ENCODE results near the gene IGF2.

DNA sequence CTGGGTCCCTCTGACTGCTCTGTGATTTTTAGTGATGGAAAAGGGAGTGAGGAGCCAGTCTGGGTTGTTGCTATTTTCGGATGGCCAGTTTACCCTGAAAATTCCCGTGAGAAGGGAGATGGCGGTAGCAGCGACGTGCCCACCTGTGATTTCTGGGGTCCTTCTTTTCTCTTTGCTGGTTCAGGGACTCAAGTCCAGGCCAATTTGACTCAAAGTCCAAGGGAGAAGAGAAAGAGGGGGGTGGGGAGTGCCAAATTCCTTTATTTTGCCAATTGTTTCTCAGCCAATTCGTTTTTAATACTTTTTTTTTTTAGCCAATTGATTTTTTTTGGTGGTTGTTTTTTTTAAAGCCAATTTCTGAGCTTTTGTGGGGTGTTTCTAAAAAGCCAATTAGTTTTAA lies 6.9 kb downstream of the IGF2 start:
- TF ChIP-seq, protein P1, sequence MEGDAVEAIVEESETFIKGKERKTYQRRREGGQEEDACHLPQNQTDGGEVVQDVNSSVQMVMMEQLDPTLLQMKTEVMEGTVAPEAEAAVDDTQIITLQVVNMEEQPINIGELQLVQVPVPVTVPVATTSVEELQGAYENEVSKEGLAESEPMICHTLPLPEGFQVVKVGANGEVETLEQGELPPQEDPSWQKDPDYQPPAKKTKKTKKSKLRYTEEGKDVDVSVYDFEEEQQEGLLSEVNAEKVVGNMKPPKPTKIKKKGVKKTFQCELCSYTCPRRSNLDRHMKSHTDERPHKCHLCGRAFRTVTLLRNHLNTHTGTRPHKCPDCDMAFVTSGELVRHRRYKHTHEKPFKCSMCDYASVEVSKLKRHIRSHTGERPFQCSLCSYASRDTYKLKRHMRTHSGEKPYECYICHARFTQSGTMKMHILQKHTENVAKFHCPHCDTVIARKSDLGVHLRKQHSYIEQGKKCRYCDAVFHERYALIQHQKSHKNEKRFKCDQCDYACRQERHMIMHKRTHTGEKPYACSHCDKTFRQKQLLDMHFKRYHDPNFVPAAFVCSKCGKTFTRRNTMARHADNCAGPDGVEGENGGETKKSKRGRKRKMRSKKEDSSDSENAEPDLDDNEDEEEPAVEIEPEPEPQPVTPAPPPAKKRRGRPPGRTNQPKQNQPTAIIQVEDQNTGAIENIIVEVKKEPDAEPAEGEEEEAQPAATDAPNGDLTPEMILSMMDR (IDR thresholded peaks at IDR 0.05): no peak
- TF ChIP-seq TEAD4 (CRISPR knock-in tag; IDR thresholded peaks at IDR 0.05): no peak
- TF ChIP-seq MYBL2 (CRISPR knock-in tag; IDR thresholded peaks at IDR 0.05): no peak
- TF ChIP-seq, protein P2, sequence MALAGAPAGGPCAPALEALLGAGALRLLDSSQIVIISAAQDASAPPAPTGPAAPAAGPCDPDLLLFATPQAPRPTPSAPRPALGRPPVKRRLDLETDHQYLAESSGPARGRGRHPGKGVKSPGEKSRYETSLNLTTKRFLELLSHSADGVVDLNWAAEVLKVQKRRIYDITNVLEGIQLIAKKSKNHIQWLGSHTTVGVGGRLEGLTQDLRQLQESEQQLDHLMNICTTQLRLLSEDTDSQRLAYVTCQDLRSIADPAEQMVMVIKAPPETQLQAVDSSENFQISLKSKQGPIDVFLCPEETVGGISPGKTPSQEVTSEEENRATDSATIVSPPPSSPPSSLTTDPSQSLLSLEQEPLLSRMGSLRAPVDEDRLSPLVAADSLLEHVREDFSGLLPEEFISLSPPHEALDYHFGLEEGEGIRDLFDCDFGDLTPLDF (CRISPR knock-in tag; IDR thresholded peaks at IDR 0.05): no peak
- TF ChIP-seq, protein P3, sequence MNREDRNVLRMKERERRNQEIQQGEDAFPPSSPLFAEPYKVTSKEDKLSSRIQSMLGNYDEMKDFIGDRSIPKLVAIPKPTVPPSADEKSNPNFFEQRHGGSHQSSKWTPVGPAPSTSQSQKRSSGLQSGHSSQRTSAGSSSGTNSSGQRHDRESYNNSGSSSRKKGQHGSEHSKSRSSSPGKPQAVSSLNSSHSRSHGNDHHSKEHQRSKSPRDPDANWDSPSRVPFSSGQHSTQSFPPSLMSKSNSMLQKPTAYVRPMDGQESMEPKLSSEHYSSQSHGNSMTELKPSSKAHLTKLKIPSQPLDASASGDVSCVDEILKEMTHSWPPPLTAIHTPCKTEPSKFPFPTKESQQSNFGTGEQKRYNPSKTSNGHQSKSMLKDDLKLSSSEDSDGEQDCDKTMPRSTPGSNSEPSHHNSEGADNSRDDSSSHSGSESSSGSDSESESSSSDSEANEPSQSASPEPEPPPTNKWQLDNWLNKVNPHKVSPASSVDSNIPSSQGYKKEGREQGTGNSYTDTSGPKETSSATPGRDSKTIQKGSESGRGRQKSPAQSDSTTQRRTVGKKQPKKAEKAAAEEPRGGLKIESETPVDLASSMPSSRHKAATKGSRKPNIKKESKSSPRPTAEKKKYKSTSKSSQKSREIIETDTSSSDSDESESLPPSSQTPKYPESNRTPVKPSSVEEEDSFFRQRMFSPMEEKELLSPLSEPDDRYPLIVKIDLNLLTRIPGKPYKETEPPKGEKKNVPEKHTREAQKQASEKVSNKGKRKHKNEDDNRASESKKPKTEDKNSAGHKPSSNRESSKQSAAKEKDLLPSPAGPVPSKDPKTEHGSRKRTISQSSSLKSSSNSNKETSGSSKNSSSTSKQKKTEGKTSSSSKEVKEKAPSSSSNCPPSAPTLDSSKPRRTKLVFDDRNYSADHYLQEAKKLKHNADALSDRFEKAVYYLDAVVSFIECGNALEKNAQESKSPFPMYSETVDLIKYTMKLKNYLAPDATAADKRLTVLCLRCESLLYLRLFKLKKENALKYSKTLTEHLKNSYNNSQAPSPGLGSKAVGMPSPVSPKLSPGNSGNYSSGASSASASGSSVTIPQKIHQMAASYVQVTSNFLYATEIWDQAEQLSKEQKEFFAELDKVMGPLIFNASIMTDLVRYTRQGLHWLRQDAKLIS (CRISPR knock-in tag; IDR thresholded peaks at IDR 0.05; ENCODE audit: borderline replicate concordance): no peak
- TF ChIP-seq, protein P4, sequence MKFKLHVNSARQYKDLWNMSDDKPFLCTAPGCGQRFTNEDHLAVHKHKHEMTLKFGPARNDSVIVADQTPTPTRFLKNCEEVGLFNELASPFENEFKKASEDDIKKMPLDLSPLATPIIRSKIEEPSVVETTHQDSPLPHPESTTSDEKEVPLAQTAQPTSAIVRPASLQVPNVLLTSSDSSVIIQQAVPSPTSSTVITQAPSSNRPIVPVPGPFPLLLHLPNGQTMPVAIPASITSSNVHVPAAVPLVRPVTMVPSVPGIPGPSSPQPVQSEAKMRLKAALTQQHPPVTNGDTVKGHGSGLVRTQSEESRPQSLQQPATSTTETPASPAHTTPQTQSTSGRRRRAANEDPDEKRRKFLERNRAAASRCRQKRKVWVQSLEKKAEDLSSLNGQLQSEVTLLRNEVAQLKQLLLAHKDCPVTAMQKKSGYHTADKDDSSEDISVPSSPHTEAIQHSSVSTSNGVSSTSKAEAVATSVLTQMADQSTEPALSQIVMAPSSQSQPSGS (CRISPR knock-in tag; IDR thresholded peaks at IDR 0.05; ENCODE audit: borderline replicate concordance, low read depth): no peak
- TF ChIP-seq ZNF138 (CRISPR knock-in tag; conservative IDR thresholded peaks at IDR 0.05): no peak
